ENCODE measurements around the gene USP15.

- TF ChIP-seq CTCF (IDR thresholded peaks at IDR 0.05; ENCODE audit: low read length) (no peak), EZH2phosphoT487 (IDR thresholded peaks at IDR 0.05; ENCODE audit: low read length) (no peak), EZH2 (optimal IDR thresholded peaks at IDR 0.05; ENCODE audit: low read depth, low read length) (no peak)
These were observed 33.1 kb upstream of the USP15 start for GRCh38 chr12:62227091-62227490.

All from MM.1S (cell line).